KOPT-K1 (cell line): ENCODE data around the gene HERC3.

Source experiments
- H3K27ac ChIP-seq: fragments of 200-600 bp; sonication (generic); 2 replicates; pipeline ENCODE4 v1.5.1; 2016; ENCODE audit warnings: antibody characterized with exemption, mild to moderate bottlenecking, low read depth, low read length; ENCODE audit not compliant: poor library complexity, severe bottlenecking
- H3K36me3 ChIP-seq: fragments of 200-600 bp; sonication (generic); 2 replicates; pipeline ENCODE4 v1.5.1; 2017; ENCODE audit warnings: antibody characterized with exemption, mild to moderate bottlenecking, low read length, moderate library complexity; ENCODE audit not compliant: insufficient read depth
- H3K9me3 ChIP-seq: fragments of 200-600 bp; sonication (generic); 2 replicates; pipeline ENCODE4 v1.5.1; 2017; ENCODE audit warnings: antibody characterized with exemption, low read length, mild to moderate bottlenecking; ENCODE audit not compliant: insufficient read depth, poor library complexity, severe bottlenecking

HERC3 gene

GRCh38 chr4:88621763-88622327 lies 29.6 kb downstream of the HERC3 start:
- peaks cover 6% of the 10 kb centered on the region for H3K9me3 ChIP-seq

GRCh38 chr4:88623097-88623496 lies 30.8 kb downstream of the HERC3 start:
- Histone ChIP-seq H3K9me3 (peaks cover 6% of the 10 kb centered on the region), H3K27ac (no peak overlapping the region), H3K36me3 (no peaks in the 10 kb centered on the region)

More at GRCh38 chr4:88621763-88622327, 29.6 kb downstream of the HERC3 start:
- no peaks in the 10 kb centered on the region for H3K36me3 ChIP-seq
- no peak overlapping the region for H3K27ac ChIP-seq

- Histone ChIP-seq H3K36me3 (no peaks in the 10 kb centered on the region), H3K9me3 (peaks cover 6% of the 10 kb centered on the region), H3K27ac (no peak overlapping the region)
Observed at GRCh38 chr4:88628746-88629145, 36.5 kb downstream of the HERC3 start.

- H3K27ac ChIP-seq = no peak overlapping the region
- peaks cover 2% of the 10 kb centered on the region for H3K9me3 ChIP-seq
- no peaks in the 10 kb centered on the region for H3K36me3 ChIP-seq
Observed at GRCh38 chr4:88629826-88630225, 37.5 kb downstream of the HERC3 start.

- Histone ChIP-seq H3K9me3 (peaks cover 5% of the 10 kb centered on the region), H3K36me3 (no peaks in the 10 kb centered on the region), H3K27ac (no peak overlapping the region)
Observed at GRCh38 chr4:88630756-88631155, 38.5 kb downstream of the HERC3 start.

GRCh38 chr4:88643932-88644331 lies 51.7 kb downstream of the HERC3 start:
- H3K27ac ChIP-seq = no peak overlapping the region
- peaks cover 5% of the 10 kb centered on the region for H3K9me3 ChIP-seq
- no peaks in the 10 kb centered on the region for H3K36me3 ChIP-seq

GRCh38 chr4:88645994-88646393 lies 53.7 kb downstream of the HERC3 start:
- H3K9me3 ChIP-seq = peaks cover 5% of the 10 kb centered on the region
- H3K27ac ChIP-seq = no peak overlapping the region

GRCh38 chr4:88646528-88647280 lies 54.4 kb downstream of the HERC3 start:
- Histone ChIP-seq H3K27ac (no peak overlapping the region), H3K9me3 (peaks cover 5% of the 10 kb centered on the region), H3K36me3 (no peaks in the 10 kb centered on the region)

More at GRCh38 chr4:88645994-88646393, 53.7 kb downstream of the HERC3 start:
- no peaks in the 10 kb centered on the region for H3K36me3 ChIP-seq

GRCh38 chr4:88649716-88650115 lies 57.4 kb downstream of the HERC3 start:
- no peaks in the 10 kb centered on the region for H3K9me3 ChIP-seq
- H3K36me3 ChIP-seq = no peaks in the 10 kb centered on the region
- no peak overlapping the region for H3K27ac ChIP-seq

GRCh38 chr4:88653371-88653946 lies 61.2 kb downstream of the HERC3 start:
- H3K36me3 ChIP-seq = 0 out of 2 replicates have a peak, but pooled peaks cover 16% of the 10 kb centered on the region
- H3K27ac ChIP-seq = no peak overlapping the region
- H3K9me3 ChIP-seq = no peaks in the 10 kb centered on the region

GRCh38 chr4:88655226-88655625 lies 62.9 kb downstream of the HERC3 start:
- Histone ChIP-seq H3K9me3 (no peaks in the 10 kb centered on the region), H3K36me3 (0 out of 2 replicates have a peak, but pooled peaks cover 16% of the 10 kb centered on the region), H3K27ac (no peak overlapping the region)

GRCh38 chr4:88659055-88659889 lies 67.0 kb downstream of the HERC3 start:
- Histone ChIP-seq H3K36me3 (0 out of 2 replicates have a peak, but pooled peaks cover 16% of the 10 kb centered on the region), H3K27ac (no peak overlapping the region), H3K9me3 (no peaks in the 10 kb centered on the region)

GRCh38 chr4:88659890-88660208 lies 67.6 kb downstream of the HERC3 start:
- no peaks in the 10 kb centered on the region for H3K9me3 ChIP-seq
- 0 out of 2 replicates have a peak, but pooled peaks cover 16% of the 10 kb centered on the region for H3K36me3 ChIP-seq
- H3K27ac ChIP-seq = no peak overlapping the region

GRCh38 chr4:88660446-88661294 lies 68.4 kb downstream of the HERC3 start:
- Histone ChIP-seq H3K36me3 (0 out of 2 replicates have a peak, but pooled peaks cover 8% of the 10 kb centered on the region), H3K9me3 (no peaks in the 10 kb centered on the region), H3K27ac (no peak overlapping the region)
